A673 (cell line): ENCODE data around the gene RNFT2. TPM values are rescaled to one million over a fixed set of nuclear protein-coding genes. Genes with fewer than 3 reads are reported as not detected.
"Not testable (repeated sequence)": the region's sequence is repeated elsewhere in the genome, so short reads cannot be mapped to it uniquely, and the experiment has no call there.

Source experiments
- BruUV-seq: library from RNA; stranded (reverse); fragments of 400-500 nt; replicated peaks from 2 replicates; lab custom pipeline; 2021; lab: Mats Ljungman, UMichigan
- CTCF ChIA-PET: fragments of 300-600 bp; sonication (Branson Sonifier 250); formaldehyde crosslinking; loops from one replicate; lab custom pipeline; 2022; ENCODE audit warnings: antibody characterized with exemption; lab: Charles Lee
- POLR2A ChIA-PET: fragments of 300-600 bp; sonication (Branson Sonifier 250); formaldehyde crosslinking; loops from one replicate; lab custom pipeline; 2022; ENCODE audit warnings: antibody characterized with exemption; ENCODE audit not compliant: low non-redundant PET; lab: Charles Lee
- DNase-seq: peaks from one replicate; pipeline ENCODE4 v3.0.0-alpha.2; 2015; ENCODE audit warnings: low spot score
- H3K27ac ChIP-seq: fragments of 200-600 bp; sonication (generic); 2 replicates; pipeline ENCODE4 v1.5.1; 2016; ENCODE audit warnings: mixed run types, low read depth, mild to moderate bottlenecking, mixed read lengths, antibody characterized with exemption, low read length; ENCODE audit not compliant: poor library complexity, severe bottlenecking
- H3K27me3 ChIP-seq: fragments of 200-600 bp; sonication (generic); replicated peaks from 2 replicates; pipeline ENCODE4 v1.6.1; 2017; ENCODE audit warnings: mixed run types, low read depth, mild to moderate bottlenecking, mixed read lengths, antibody characterized with exemption, low read length; ENCODE audit not compliant: insufficient read depth, poor library complexity
- H3K36me3 ChIP-seq: fragments of 200-600 bp; sonication (generic); 2 replicates; pipeline ENCODE4 v1.6.1; 2016; ENCODE audit warnings: mixed run types, mild to moderate bottlenecking, mixed read lengths, antibody characterized with exemption, low read length; ENCODE audit not compliant: insufficient read depth, poor library complexity, severe bottlenecking
- H3K4me1 ChIP-seq: fragments of 200-600 bp; sonication (generic); 2 replicates; pipeline ENCODE4 v1.6.1; 2017; ENCODE audit warnings: mixed run types, mild to moderate bottlenecking, mixed read lengths, antibody characterized with exemption, low read length; ENCODE audit not compliant: insufficient read depth, poor library complexity, severe bottlenecking
- H3K4me3 ChIP-seq: fragments of 200-600 bp; sonication (generic); 2 replicates; pipeline ENCODE4 v1.5.1; 2016; ENCODE audit warnings: low read depth, mixed run types, mild to moderate bottlenecking, mixed read lengths, low read length; ENCODE audit not compliant: poor library complexity, severe bottlenecking
- H3K9me3 ChIP-seq: fragments of 200-600 bp; sonication (generic); 2 replicates; pipeline ENCODE4 v1.6.1; 2016; ENCODE audit warnings: mixed run types, low read depth, mild to moderate bottlenecking, mixed read lengths, antibody characterized with exemption, low read length; ENCODE audit not compliant: poor library complexity, severe bottlenecking
- CTCF ChIP-seq: fragments of 300-800, 200-600 bp; sonication (generic); conservative IDR thresholded peaks from 2 replicates; pipeline ENCODE4 v1.5.1; 2017; ENCODE audit warnings: low read depth, mild to moderate bottlenecking, antibody characterized with exemption, low read length, moderate library complexity, mixed read lengths
- EZH2 ChIP-seq: fragments of 200-600 bp; sonication (generic); IDR thresholded peaks from 2 replicates; pipeline ENCODE4 v1.6.1; 2017; ENCODE audit warnings: borderline replicate concordance, low read depth, mild to moderate bottlenecking, mixed read lengths, antibody characterized with exemption, low read length; ENCODE audit not compliant: poor library complexity, severe bottlenecking
- intact Hi-C: fragments of 100-400 bp; cut with micrococcal nuclease; formaldehyde crosslinking; loops from one replicate; pipeline ENCODE4 v1.10.0; 2022; ENCODE audit not compliant: unreplicated experiment
- total RNA-seq: library from RNA; stranded (reverse); gene quantifications from 2 replicates; pipeline ENCODE4 v1.2.3, GENCODE V29; 2021

The RNFT2 gene
- total RNA-seq, 1 experiment from 2014 or later, result 36.4 TPM

DNA sequence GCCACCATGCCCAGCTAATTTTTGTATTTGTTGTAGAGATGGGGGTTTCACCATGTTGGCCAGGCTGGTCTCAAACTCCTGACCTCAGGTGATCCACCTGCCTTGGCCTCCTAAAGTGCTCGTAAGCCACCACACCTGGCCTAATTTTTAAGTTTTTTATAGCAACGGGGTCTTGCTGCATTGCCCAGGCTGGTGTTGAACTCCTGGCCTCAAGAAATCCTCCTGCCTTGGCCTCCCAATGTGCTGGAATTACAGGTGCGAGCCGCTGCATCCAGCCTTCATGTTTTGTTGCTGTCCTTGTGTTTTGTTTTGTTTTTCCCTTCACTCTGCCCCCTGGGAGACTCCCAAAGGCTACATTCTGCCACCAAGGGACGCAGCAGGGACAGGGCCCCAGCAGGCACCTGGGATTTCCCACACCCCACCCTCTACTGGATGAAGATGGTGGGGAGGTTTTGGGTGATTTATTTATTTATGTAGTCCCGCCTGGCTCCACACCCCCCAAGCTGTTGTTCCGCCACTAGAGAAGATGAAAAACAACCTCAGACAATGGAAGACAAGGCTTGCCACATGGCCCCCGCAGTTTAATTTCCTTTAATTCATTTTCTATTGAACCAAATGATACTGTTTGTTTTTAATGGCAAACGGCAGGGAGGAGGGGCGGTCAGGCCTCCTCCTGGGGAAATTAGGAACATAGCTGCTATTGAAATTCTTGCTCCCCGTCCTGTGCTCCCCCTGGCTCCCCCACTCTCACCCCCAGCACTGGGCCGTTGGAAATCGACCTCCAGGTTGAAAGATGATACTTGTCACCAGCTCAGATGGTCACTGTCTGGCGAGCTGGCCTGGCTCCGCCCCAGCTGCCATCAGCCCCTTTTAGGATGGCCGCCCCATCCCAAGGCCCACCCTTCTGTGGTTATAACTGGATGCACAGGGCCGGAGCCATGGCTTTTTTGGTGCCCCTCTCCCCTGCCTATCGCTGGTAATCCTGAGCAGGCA is 70.3 kb downstream of the RNFT2 start:
- POLR2A ChIA-PET, result interaction anchor here (0.5 kb wide), 1 partner anchor 10 kb away, joined by 5 read pairs; no protein-coding TSS in a partner anchor
- Histone ChIP-seq H3K4me3 (no peak overlapping the region), H3K9me3 (no peaks in the 10 kb centered on the region), H3K4me1 (no peaks in the 10 kb centered on the region), H3K36me3 (no peaks in the 10 kb centered on the region), H3K27ac (no peak overlapping the region), H3K27me3 (no peaks in the 10 kb centered on the region)
- TF ChIP-seq CTCF, result no peak
- TF ChIP-seq EZH2, result no peak
- intact Hi-C loops, result no loop called here
- CTCF ChIA-PET, result no interaction called here
- no TSS peak for BruUV-seq
- DNase-seq, result no peak

DNA sequence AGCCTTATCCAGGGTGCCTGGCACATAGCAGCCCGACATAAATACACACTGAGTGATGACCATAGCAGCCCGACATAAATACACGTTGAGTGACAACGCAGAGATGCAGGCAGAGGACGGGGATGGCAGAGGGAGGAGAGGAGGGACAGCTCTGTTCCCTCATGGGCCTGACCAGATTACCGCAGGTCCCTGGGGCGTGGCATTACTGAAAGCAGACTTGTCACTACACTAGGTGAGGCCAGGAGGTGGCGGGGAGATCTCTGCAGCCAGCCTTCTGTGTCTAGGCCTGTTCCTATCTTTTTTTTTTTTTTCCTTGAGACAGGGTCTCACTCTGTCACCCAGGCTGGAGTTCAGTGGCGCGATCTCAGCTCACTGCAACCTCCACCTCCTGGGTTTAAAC is 74.1 kb downstream of the RNFT2 start:
- Histone ChIP-seq H3K4me3 (no peak overlapping the region), H3K4me1 (no peaks in the 10 kb centered on the region), H3K27ac (no peak overlapping the region), H3K36me3 (no peaks in the 10 kb centered on the region), H3K27me3 (no peaks in the 10 kb centered on the region), H3K9me3 (no peaks in the 10 kb centered on the region)
- CTCF ChIA-PET, result no interaction called here
- intact Hi-C loops, result no loop called here
- no TSS peak for BruUV-seq
- TF ChIP-seq EZH2, result no peak
- TF ChIP-seq CTCF, result no peak
- POLR2A ChIA-PET, result no interaction called here
- no peak for DNase-seq

GRCh38 chr12:116813271-116814041 is 75.3 kb downstream of the RNFT2 start:
- intact Hi-C loops, result no loop called here
- no TSS peak for BruUV-seq
- Histone ChIP-seq H3K4me1 (no peaks in the 10 kb centered on the region), H3K4me3 (no peak overlapping the region), H3K36me3 (no peaks in the 10 kb centered on the region), H3K9me3 (no peaks in the 10 kb centered on the region), H3K27ac (no peak overlapping the region), H3K27me3 (no peaks in the 10 kb centered on the region)
- POLR2A ChIA-PET, result no interaction called here
- no peak for TF ChIP-seq EZH2
- no peak for TF ChIP-seq CTCF
- CTCF ChIA-PET, result no interaction called here
- DNase-seq, result no peak

GRCh38 chr12:116814766-116815165 is 76.7 kb downstream of the RNFT2 start:
- H3K4me1 ChIP-seq, POLR2A ChIA-PET, H3K27ac ChIP-seq, BruUV-seq, H3K36me3 ChIP-seq, H3K9me3 ChIP-seq, H3K27me3 ChIP-seq, intact Hi-C loops, CTCF ChIA-PET, DNase-seq, H3K4me3 ChIP-seq: not testable (repeated sequence)
